GM12864 (cell line): ENCODE data around the gene KY.

Experiments used
- DNase-seq: peaks from one replicate; pipeline ENCODE4 v3.0.0-alpha.2; 2011; ENCODE audit warnings: low read depth
- H3K4me3 ChIP-seq: 2 replicates; pipeline ENCODE4 v1.5.1; 2011; ENCODE audit warnings: mild to moderate bottlenecking, low read depth, low read length, control low read depth
- TF ChIP-seq, protein P1 (sequence below): IDR thresholded peaks from 2 replicates; pipeline ENCODE4 v1.5.1; 2011; ENCODE audit warnings: low read depth, mild to moderate bottlenecking, moderate library complexity, low read length, control low read depth, inconsistent platforms; ENCODE audit errors: missing control alignments

KY gene

DNA sequence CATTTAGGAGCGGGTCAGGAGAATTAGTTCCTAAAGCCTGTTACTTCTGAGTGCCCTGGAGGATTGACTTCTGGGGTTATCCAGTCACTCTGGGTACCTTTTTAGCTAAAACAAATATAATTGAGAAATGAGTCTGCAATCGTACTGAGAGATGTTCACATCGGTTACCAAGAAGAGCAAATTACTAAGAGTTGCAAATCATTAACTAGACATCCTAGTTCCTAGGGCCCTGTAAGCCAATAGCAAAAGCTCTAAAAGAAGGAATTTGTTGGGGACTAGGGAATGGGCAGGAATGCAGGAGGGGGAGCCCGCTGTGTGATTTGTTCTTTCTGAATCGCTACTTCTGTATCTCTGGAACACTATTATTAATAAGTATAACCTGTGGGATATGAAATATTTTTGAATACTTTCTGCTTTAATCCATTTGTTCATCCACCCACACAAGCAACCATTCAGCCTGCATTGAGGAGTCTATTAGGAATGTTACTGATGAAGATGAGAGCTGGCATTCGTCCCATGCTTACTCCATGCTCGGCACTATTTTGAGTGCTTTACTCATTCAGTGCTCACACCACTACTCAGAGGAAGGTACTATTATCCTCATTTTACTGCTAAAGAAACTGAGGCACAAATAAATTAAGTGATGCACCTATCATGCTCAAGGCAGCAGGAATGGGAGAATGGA lies 31.5 kb upstream of the KY start:
- no peak for DNase-seq
- TF ChIP-seq, protein P1, sequence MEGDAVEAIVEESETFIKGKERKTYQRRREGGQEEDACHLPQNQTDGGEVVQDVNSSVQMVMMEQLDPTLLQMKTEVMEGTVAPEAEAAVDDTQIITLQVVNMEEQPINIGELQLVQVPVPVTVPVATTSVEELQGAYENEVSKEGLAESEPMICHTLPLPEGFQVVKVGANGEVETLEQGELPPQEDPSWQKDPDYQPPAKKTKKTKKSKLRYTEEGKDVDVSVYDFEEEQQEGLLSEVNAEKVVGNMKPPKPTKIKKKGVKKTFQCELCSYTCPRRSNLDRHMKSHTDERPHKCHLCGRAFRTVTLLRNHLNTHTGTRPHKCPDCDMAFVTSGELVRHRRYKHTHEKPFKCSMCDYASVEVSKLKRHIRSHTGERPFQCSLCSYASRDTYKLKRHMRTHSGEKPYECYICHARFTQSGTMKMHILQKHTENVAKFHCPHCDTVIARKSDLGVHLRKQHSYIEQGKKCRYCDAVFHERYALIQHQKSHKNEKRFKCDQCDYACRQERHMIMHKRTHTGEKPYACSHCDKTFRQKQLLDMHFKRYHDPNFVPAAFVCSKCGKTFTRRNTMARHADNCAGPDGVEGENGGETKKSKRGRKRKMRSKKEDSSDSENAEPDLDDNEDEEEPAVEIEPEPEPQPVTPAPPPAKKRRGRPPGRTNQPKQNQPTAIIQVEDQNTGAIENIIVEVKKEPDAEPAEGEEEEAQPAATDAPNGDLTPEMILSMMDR: no peak

DNA sequence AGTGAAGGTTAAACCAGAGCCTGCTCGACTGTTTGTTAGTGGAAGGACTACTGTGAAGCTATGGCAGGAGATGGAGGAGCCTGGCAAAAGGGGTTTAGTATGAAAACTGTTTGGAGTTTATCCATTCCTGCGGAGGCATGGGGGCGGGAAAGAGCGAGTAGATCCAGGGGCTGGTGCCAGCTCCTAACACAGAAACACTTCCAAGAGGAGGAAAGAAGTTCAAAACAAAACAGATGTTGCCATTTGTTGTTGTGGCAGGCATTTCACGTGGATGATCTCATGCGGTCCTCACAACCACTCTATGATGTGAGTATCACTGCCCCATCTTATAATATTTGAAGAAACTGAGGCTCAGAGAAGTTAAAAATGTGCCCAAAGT lies 30.7 kb upstream of the KY start:
- no peak for DNase-seq
- TF ChIP-seq, protein P1: no peak
- no peak overlapping the region for H3K4me3 ChIP-seq

More for the DNA sequence above, 31.5 kb upstream of the KY start:
- no peak overlapping the region for H3K4me3 ChIP-seq

DNA sequence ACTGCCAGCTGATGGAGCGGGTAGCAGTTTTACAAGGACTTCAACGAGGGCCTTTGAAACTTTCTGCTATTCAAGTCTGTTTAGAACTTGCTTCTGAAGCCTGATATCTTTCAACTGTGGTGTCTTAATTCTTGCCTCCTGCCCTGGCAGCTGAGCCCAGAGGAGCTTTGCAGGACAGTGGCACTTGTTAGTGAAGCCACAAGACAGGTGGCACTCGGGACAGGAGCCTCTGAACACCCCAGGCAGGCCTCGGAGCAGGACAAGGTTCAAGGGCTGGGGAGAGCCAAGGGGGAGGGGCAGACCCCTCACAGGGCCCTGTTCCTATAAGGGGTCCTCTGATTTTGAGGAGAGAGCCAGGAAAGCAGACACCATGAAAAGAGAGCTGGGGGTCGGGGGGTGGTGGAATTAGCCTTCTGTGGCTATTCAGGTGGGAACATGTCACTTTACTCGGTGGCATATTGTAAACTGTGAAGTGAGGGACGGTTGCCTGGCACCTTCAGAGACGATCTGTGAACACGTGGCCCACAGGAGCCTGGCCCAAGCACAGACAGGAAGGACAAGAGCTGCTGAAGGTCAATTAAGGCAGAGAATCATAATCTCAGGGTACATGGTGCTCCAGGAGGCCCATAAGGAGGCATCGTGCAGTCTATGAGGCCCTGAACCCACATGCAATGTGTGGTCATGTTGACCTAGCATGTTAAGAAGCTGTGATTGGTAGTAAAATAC lies 30.1 kb upstream of the KY start:
- TF ChIP-seq, protein P1: no peak
- no peak for DNase-seq
- no peak overlapping the region for H3K4me3 ChIP-seq

DNA sequence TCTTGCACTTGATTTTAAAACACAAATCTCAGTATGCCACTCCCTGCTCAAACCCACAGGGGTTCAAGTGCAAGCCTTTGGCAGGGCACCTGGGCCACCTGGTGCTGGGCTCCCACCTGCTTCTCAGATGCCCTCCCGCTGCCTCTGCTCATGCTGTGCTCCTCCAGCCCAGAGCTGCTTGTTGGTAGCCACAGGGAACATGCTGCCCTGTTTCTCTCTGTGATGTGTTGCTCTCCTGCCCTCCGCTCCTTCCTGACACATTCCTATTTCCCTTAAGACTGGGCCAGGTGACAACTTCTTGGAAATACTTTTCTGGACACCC lies 27.1 kb upstream of the KY start:
- H3K4me3 ChIP-seq: no peak overlapping the region
- DNase-seq: no peak
- TF ChIP-seq, protein P1: no peak

DNA sequence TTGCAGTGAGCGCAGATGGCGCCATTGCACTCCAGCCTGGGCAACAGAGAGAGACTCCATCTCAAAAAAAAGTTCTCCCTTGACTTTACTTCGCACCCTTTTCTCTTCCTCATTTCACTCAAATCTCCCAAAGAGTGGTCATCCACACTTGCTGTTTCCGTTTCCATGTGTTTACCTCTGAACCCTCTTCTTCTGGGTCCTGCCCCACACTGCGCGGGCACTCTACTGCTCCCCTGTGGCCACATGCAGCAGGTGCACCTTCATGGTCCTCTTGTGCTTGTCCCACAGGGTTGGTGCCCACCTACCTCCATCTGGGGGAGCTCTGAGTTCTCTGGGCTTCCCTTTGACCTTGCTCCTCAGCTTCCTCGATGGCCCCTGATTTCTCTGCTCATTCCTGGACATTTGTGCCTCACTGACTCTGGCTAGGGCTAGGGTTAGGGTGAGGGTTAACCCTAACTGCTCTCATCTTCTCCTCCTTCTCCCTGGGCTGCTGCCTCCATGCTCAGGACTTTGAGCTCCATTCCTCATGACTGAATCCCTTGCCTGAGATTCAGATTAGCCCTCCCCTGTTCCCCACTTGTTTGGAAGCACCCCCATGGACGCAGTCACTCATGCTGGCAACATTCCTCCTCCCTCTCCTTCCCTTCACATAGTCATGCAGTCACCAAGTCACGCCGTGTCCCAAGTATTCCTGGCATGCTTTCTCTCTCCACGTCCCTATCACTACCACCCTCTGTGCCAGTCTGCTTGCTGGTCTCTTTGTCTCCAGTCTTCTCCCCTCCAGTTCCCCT lies 26.6 kb upstream of the KY start:
- TF ChIP-seq, protein P1: peak; percentile 62
- H3K4me3 ChIP-seq: no peak overlapping the region
- DNase-seq: no peak

DNA sequence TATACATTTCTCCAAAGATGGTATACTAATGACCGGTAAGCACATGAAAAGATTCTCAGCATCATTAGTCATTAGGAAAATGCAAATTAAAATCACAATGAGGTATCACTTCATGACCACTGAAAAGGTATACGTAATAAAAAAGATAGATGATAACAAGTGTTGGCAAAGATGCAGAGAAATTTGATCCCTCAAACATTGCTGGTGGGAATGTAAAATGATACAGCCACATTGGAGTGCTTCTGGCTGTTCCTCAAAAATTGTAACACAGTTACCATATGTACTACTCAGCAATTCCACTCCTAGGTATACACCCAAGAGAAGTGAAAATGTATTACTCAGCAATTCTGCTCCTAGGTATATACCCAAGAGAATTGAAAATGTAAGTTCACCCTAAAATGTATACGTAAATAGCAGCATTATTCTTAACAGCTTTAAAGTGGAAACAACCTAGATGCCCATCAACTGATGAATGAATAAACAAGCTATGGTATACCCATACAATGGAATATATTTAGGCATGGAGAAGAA lies 25.0 kb upstream of the KY start:
- TF ChIP-seq, protein P1: no peak
- DNase-seq: no peak
- no peak overlapping the region for H3K4me3 ChIP-seq
